RWPE1 (cell line): ENCODE measurements around the gene KCNQ1.

Experiments used
- CTCF ChIA-PET: fragments of 350-600 bp; sonication (Branson Sonifier 250); formaldehyde crosslinking; extraction: SDS; loops from one replicate; lab custom pipeline; 2021; lab: Yijun Ruan, JAX
- POLR2A ChIA-PET: fragments of 400-600 bp; formaldehyde crosslinking; extraction: SDS; loops from one replicate; lab custom pipeline; 2020; ENCODE audit warnings: antibody characterized with exemption; ENCODE audit not compliant: low non-redundant PET; lab: Yijun Ruan, JAX
- DNase-seq: peaks from one replicate; pipeline ENCODE4 v3.0.0; 2012; ENCODE audit warnings: low spot score
- H3K27ac ChIP-seq: fragments of 450-650 bp; 2 replicates; pipeline ENCODE4 v1.5.1; 2017
- CTCF ChIP-seq: fragments of 450-650 bp; conservative IDR thresholded peaks from 2 replicates; pipeline ENCODE4 v1.5.1; 2017; ENCODE audit warnings: low read depth, mild to moderate bottlenecking

KCNQ1 gene

GRCh38 chr11:2826679-2827056, 381.9 kb downstream of the KCNQ1 start:
- CTCF ChIA-PET, result interaction anchor here (0.7 to 0.9 kb wide), 2 partner anchors 265 to 521 kb away, joined by 3 to 5 read pairs; no protein-coding TSS in a partner anchor
- POLR2A ChIA-PET, result no interaction called here
- TF ChIP-seq CTCF, result no peak
- H3K27ac ChIP-seq, result peak overlapping the region; percentile 100
- no peak for DNase-seq

GRCh38 chr11:2827256-2827655, 382.4 kb downstream of the KCNQ1 start:
- ChIA-PET CTCF (no interaction called here), POLR2A (no interaction called here)
- H3K27ac ChIP-seq, result peak overlapping the region; percentile 100
- TF ChIP-seq CTCF, result no peak
- DNase-seq, result no peak

GRCh38 chr11:2827792-2828191, 383.0 kb downstream of the KCNQ1 start:
- CTCF ChIA-PET, result interaction anchor here (0.6 kb wide), 1 partner anchor 180 kb away, joined by 8 read pairs; no protein-coding TSS in a partner anchor
- no peak for TF ChIP-seq CTCF
- POLR2A ChIA-PET, result no interaction called here

GRCh38 chr11:2828585-2829330, 383.9 kb downstream of the KCNQ1 start:
- TF ChIP-seq CTCF, result no peak
- POLR2A ChIA-PET, result no interaction called here

More at GRCh38 chr11:2827792-2828191, 383.0 kb downstream of the KCNQ1 start:
- H3K27ac ChIP-seq, result peak overlapping the region; percentile 100
- DNase-seq, result no peak

GRCh38 chr11:2830030-2830812, 385.4 kb downstream of the KCNQ1 start:
- POLR2A ChIA-PET, result no interaction called here
- CTCF ChIA-PET, result interaction anchor here (1.1 kb wide), 1 partner anchor 51 kb away, joined by 3 read pairs; no protein-coding TSS in a partner anchor
- no peak for TF ChIP-seq CTCF

More at GRCh38 chr11:2828585-2829330, 383.9 kb downstream of the KCNQ1 start:
- peak overlapping the region; percentile 100 for H3K27ac ChIP-seq
- no peak for DNase-seq
- CTCF ChIA-PET, result interaction anchor here (0.6 kb wide), 3 partner anchors 16 to 263 kb away, joined by 3 to 5 read pairs (median 4); no protein-coding TSS in a partner anchor

GRCh38 chr11:2830886-2831285, 386.1 kb downstream of the KCNQ1 start:
- POLR2A ChIA-PET, result no interaction called here
- H3K27ac ChIP-seq, result no peak overlapping the region
- no peak for DNase-seq
- TF ChIP-seq CTCF, result no peak
- CTCF ChIA-PET, result interaction anchor here (1.1 kb wide), 1 partner anchor 52 kb away, joined by 3 read pairs; no protein-coding TSS in a partner anchor

More at GRCh38 chr11:2830030-2830812, 385.4 kb downstream of the KCNQ1 start:
- DNase-seq, result no peak
- peak overlapping the region; percentile 25; the same call in 1 of the 2 replicates for H3K27ac ChIP-seq
